HG03066 (cell line): ENCODE measurements around the gene BATF2.
"Not testable (repeated sequence)": the region's sequence is repeated elsewhere in the genome, so short reads cannot be mapped to it uniquely, and the experiment has no call there.

Experiments
- ATAC-seq: cut with Tn5 transposase; IDR thresholded peaks from one replicate; pipeline ENCODE4 v1.9.1; 2021; ENCODE audit warnings: low read depth; ENCODE audit not compliant: unreplicated experiment

The BATF2 gene

GRCh38 chr11:65013888-65014725, 17.3 kb upstream of the BATF2 start, which contains the start of gene ARL2:
Gene ARL2, plus strand, starts transcription at chr11:65014160. Its CDS starts 48 bp downstream, at chr11:65014208.
- peak; percentile 64 for ATAC-seq

- ATAC-seq: peak; percentile 71
Measured at GRCh38 chr11:65013130-65013887, 16.5 kb upstream of the BATF2 start.

GRCh38 chr11:65008873-65009272, 12.1 kb upstream of the BATF2 start:
- ATAC-seq: no peak

- no peak for ATAC-seq
Measured at GRCh38 chr11:65008016-65008415, 11.2 kb upstream of the BATF2 start.

GRCh38 chr11:65003968-65004367, 7.2 kb upstream of the BATF2 start:
- not testable (repeated sequence) for ATAC-seq

GRCh38 chr11:65003282-65003681, 6.5 kb upstream of the BATF2 start:
- ATAC-seq: no peak

- ATAC-seq: no peak
Measured at GRCh38 chr11:65002706-65003105, 5.9 kb upstream of the BATF2 start.

- ATAC-seq: no peak
Measured at GRCh38 chr11:64999478-64999877, 2.7 kb upstream of the BATF2 start.

GRCh38 chr11:64998690-64999431, 2.1 kb upstream of the BATF2 start:
- no peak for ATAC-seq

- no peak for ATAC-seq
Measured at GRCh38 chr11:64998141-64998540, 1.4 kb upstream of the BATF2 start.

GRCh38 chr11:64996327-64996709, 453 bp downstream of the BATF2 start:
- no peak for ATAC-seq

GRCh38 chr11:64994318-64994717, 2.5 kb downstream of the BATF2 start:
- no peak for ATAC-seq

- ATAC-seq: no peak
Measured at GRCh38 chr11:64990222-64990923, 6.4 kb downstream of the BATF2 start.

GRCh38 chr11:64989416-64989815, 7.4 kb downstream of the BATF2 start:
- ATAC-seq: no peak

GRCh38 chr11:64987998-64988854, 8.5 kb downstream of the BATF2 start:
- ATAC-seq: no peak

- not testable (repeated sequence) for ATAC-seq
Measured at GRCh38 chr11:64983339-64983738, 13.4 kb downstream of the BATF2 start.

- ATAC-seq: no peak
Measured at GRCh38 chr11:64976651-64977050, 20.1 kb downstream of the BATF2 start.

GRCh38 chr11:64974124-64974523, 22.6 kb downstream of the BATF2 start:
- ATAC-seq: no peak

- ATAC-seq: no peak
Measured at GRCh38 chr11:64971421-64972233, 25.1 kb downstream of the BATF2 start, which contains the start of gene MAJIN. Gene MAJIN, minus strand, starts transcription at chr11:64972108. Its CDS starts 12,703 bp downstream, at chr11:64959405.
